AG04450 (cell line): ENCODE results near the gene FOXK2. TPM values are rescaled to one million over a fixed set of nuclear protein-coding genes. Genes with fewer than 3 reads are reported as not detected.

ENCODE experiments used
- CTCF ChIA-PET: fragments of 300-600, 350-600 bp; formaldehyde crosslinking; extraction: SDS; loops from one replicate; lab custom pipeline; 2022; ENCODE audit warnings: antibody characterized with exemption, inconsistent platforms; lab: Charles Lee
- POLR2A ChIA-PET: fragments of 350-600 bp; formaldehyde crosslinking; extraction: SDS; loops from one replicate; lab custom pipeline; 2021; ENCODE audit warnings: antibody characterized with exemption, inconsistent platforms; lab: Yijun Ruan, JAX
- DNase-seq: peaks from one replicate; pipeline ENCODE4 v3.0.0-alpha.2; 2011; ENCODE audit warnings: low read depth, low spot score
- H3K27ac ChIP-seq: one replicate; pipeline ENCODE4 v1.5.1; 2012; ENCODE audit warnings: low read depth, low read length, control low read depth
- H3K27me3 ChIP-seq: one replicate; pipeline ENCODE4 v1.6.0; 2012; ENCODE audit warnings: low read length; ENCODE audit not compliant: control insufficient read depth, insufficient read depth
- H3K4me3 ChIP-seq: 2 replicates; pipeline ENCODE4 v1.5.1; 2011; ENCODE audit warnings: mild to moderate bottlenecking, low read depth, low read length, control low read depth
- H3K9me3 ChIP-seq: 2 replicates; pipeline ENCODE4 v1.5.1; 2012; ENCODE audit warnings: low read length; ENCODE audit not compliant: control insufficient read depth, insufficient read depth
- polyA plus RNA-seq: library from polyadenylated mRNA; depleted of rRNA; stranded (reverse); fragments of >200 nt; gene quantifications from 2 replicates; pipeline ENCODE4 v1.2.3, GENCODE V29; 2011
- TF ChIP-seq, protein P1 (sequence below): IDR thresholded peaks from 2 replicates; pipeline ENCODE4 v1.5.1; 2011; ENCODE audit warnings: low read depth, low read length, control low read depth, inconsistent platforms

The FOXK2 gene
- polyA plus RNA-seq, 1 experiment = 21.7 TPM

DNA sequence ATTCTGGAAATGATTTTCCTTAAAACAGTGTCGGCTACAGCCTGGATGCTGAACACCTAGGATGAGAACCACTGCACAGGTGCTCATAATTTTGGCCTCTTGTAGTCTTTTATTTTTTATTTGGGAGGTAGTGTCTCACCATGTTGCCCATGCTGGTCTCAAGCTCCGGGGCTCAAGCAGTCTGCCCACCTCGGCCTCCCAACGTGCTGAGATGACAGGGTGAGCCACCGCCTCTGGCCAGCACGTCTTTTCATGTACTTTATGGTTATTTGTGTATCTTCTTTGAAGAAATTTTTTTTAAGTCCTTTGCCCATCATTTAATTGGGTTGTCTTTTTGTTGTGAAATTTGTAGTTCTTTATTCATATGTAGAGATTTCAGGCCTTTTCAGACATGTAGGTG lies 70.7 kb downstream of the FOXK2 start:
- ChIA-PET CTCF (no interaction called here), POLR2A (no interaction called here)
- Histone ChIP-seq H3K27ac (no peak overlapping the region), H3K27me3 (no peaks in the 10 kb centered on the region), H3K4me3 (no peak overlapping the region), H3K9me3 (peaks cover 5% of the 10 kb centered on the region; the same call in 1 of the 2 replicates)
- no peak for DNase-seq
- TF ChIP-seq, protein P1, sequence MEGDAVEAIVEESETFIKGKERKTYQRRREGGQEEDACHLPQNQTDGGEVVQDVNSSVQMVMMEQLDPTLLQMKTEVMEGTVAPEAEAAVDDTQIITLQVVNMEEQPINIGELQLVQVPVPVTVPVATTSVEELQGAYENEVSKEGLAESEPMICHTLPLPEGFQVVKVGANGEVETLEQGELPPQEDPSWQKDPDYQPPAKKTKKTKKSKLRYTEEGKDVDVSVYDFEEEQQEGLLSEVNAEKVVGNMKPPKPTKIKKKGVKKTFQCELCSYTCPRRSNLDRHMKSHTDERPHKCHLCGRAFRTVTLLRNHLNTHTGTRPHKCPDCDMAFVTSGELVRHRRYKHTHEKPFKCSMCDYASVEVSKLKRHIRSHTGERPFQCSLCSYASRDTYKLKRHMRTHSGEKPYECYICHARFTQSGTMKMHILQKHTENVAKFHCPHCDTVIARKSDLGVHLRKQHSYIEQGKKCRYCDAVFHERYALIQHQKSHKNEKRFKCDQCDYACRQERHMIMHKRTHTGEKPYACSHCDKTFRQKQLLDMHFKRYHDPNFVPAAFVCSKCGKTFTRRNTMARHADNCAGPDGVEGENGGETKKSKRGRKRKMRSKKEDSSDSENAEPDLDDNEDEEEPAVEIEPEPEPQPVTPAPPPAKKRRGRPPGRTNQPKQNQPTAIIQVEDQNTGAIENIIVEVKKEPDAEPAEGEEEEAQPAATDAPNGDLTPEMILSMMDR = no peak

DNA sequence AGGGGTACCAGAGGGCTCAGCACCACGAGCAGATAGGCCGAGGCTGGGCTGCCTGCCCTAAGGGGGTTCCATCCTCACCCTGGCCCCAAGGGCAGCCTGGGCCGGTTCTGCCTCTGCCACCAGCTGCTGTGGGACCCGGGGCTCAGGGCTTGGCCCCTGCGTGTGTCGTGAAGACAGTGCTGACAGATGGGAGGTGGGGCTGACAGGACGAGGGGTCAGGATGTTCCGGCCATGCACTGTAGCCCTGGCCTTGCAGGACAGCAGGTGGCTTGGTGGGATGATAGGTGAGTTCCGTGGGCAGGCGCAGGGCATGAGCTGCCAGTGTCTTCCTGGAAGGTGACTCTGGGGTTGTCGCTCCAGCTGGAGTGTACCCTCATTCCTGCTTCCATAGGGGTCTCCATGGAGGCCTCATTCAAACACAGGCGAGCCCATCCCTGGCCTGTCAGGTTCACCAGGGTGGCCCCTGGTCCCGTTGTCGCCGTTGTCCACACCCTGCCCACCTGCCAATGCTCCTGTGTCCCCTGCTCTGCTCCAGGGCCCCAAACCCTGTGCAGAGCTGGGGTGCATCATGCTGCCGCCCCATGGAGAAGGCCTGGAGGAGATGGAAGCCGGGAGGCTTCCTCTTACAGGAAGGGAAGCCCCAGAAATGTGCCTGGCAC lies 71.5 kb downstream of the FOXK2 start:
- no peak for DNase-seq
- peaks cover 5% of the 10 kb centered on the region; the same call in 1 of the 2 replicates for H3K9me3 ChIP-seq
- no peak overlapping the region for H3K27ac ChIP-seq
- ChIA-PET CTCF (no interaction called here), POLR2A (interaction anchor here (0.6 kb wide), 1 partner anchor 40 kb away, joined by 6 read pairs; no protein-coding TSS in a partner anchor)
- no peaks in the 10 kb centered on the region for H3K27me3 ChIP-seq
- TF ChIP-seq, protein P1 = no peak
- no peak overlapping the region for H3K4me3 ChIP-seq

DNA sequence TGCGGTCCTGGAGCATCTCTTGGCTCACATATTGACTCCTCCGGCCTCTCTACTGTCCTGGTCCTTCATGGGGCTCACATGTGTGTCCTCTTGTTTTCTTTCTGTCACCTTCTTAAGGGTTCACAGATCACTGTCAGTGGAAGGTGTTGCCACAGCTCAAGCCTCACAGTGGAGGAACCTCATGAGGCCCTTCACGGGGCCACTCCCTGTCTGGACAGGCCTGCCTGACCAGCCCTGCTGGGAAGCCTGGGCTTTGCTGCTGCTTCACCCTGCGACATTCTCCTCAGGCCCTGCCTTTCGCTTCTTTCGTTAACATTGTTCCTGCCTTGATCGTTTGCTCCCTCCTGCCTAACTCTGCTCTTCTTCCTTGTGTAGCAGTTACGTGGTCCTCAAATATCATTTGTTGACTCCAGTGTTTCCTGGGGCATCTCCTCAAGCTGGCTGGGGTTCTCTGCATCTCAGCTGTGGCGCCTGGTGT lies 72.8 kb downstream of the FOXK2 start:
- Histone ChIP-seq H3K9me3 (peaks cover 4% of the 10 kb centered on the region; the same call in 1 of the 2 replicates), H3K4me3 (no peak overlapping the region), H3K27me3 (no peaks in the 10 kb centered on the region), H3K27ac (no peak overlapping the region)
- ChIA-PET CTCF (no interaction called here), POLR2A (no interaction called here)
- DNase-seq = no peak
- TF ChIP-seq, protein P1 = no peak

DNA sequence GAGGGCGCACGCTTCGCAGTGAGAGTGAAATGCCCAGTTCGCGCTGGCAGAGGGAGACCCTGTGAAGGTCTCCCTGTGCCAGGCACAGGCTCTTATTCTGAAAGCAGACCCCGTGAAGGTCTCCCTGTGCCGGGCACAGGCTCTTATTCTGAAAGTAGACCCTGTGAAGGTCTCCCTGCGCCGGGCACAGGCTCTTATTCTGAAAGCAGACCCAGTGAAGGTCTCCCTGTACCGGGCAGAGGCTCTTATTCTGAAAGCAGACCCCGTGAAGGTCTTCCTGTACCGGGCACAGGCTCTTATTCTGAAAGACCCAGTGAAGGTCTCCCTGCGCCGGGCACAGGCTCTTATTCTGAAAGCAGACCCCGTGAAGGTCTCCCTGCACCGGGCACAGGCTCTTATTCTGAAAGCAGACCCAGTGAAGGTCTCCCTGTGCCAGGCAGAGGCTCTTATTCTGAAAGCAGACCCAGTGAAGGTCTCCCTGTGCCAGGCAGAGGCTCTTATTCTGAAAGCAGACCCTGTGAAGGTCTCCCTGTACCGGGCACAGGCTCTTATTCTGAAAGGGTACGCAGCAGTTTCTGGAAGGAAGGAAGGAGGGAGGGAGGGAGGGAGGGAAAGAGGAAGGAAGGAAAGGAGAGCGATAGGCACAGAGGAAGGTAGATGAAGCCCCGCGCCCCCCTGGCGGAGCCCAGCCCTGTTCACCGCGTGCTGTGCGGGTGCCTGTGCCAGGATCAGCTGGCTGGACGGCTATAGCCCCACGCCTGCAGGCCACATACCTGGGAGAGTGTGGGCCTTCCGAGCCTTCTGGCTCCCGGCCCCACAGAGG lies 73.4 kb downstream of the FOXK2 start:
- TF ChIP-seq, protein P1 = no peak
- peak overlapping the region; percentile 69 for H3K4me3 ChIP-seq
- no peaks in the 10 kb centered on the region; the same call in 1 of the 2 replicates for H3K9me3 ChIP-seq
- peak overlapping the region; percentile 68 for H3K27ac ChIP-seq
- H3K27me3 ChIP-seq = no peaks in the 10 kb centered on the region
- ChIA-PET POLR2A (no interaction called here), CTCF (no interaction called here)
- DNase-seq = peak; percentile 23
